Keratinocyte (primary cell): Measurements from ENCODE around the gene RNASE2. TPM values are rescaled to one million over a fixed set of nuclear protein-coding genes. Genes with fewer than 3 reads are reported as not detected.
"Not testable (repeated sequence)": the region's sequence is repeated elsewhere in the genome, so short reads cannot be mapped to it uniquely, and the experiment has no call there.

Experiments used
- DNase-seq: peaks from one replicate; pipeline ENCODE4 v3.0.0-alpha.2; 2011; ENCODE audit warnings: low read depth, missing footprints, low spot score
- FAIRE-seq: peaks from 2 replicates; lab custom pipeline; 2011; peaks lifted over from hg19 to GRCh38; lab: Jason Lieb, UNC
- H2AFZ ChIP-seq: 2 replicates; pipeline ENCODE4 v1.6.0; 2012; ENCODE audit warnings: low read length, control low read depth, inconsistent platforms; ENCODE audit not compliant: control insufficient read depth
- H3K27ac ChIP-seq: 2 replicates; pipeline ENCODE4 v1.5.1; 2011; ENCODE audit warnings: low read length; ENCODE audit not compliant: control insufficient read depth, insufficient read depth
- H3K27me3 ChIP-seq: 3 replicates; pipeline ENCODE4 v1.6.0; 2011; ENCODE audit warnings: low read length; ENCODE audit not compliant: control insufficient read depth, insufficient read depth; ENCODE audit errors: extremely low read depth
- H3K36me3 ChIP-seq, 2 experiments: 2 replicates in 1 of 2; 3 replicates in 1 of 2; pipeline ENCODE4 v1.5.1; 2011; ENCODE audit warnings: low read length in 2 of 2, mild to moderate bottlenecking in 1 of 2; ENCODE audit not compliant: control insufficient read depth in 2 of 2, insufficient read depth in 2 of 2; ENCODE audit errors: extremely low read depth in 1 of 2
- H3K4me1 ChIP-seq: 3 replicates; pipeline ENCODE4 v1.5.1; 2011; ENCODE audit warnings: low read length; ENCODE audit not compliant: control insufficient read depth, insufficient read depth; ENCODE audit errors: extremely low read depth
- H3K4me2 ChIP-seq: 3 replicates; pipeline ENCODE4 v1.6.0; 2011; ENCODE audit warnings: low read depth, low read length; ENCODE audit not compliant: control insufficient read depth, insufficient read depth; ENCODE audit errors: extremely low read depth
- H3K4me3 ChIP-seq, 3 experiments: fragments of 200-600 bp in 1 of 3; sonication (generic) in 1 of 3; 2 replicates in 2 of 3; 3 replicates in 1 of 3; pipeline ENCODE4 v1.5.1; 2011 to 2016; ENCODE audit warnings: low read length in 3 of 3, mild to moderate bottlenecking in 3 of 3, control low read depth in 2 of 3, inconsistent platforms in 1 of 3, low read depth in 1 of 3, mixed read lengths in 1 of 3, mixed run types in 1 of 3, moderate library complexity in 1 of 3; ENCODE audit not compliant: control insufficient read depth in 2 of 3, insufficient read depth in 2 of 3; ENCODE audit errors: extremely low read depth in 1 of 3
- H3K79me2 ChIP-seq: 2 replicates; pipeline ENCODE4 v1.6.0; 2012; ENCODE audit warnings: low read length; ENCODE audit not compliant: control insufficient read depth, insufficient read depth
- H3K9ac ChIP-seq: 3 replicates; pipeline ENCODE4 v1.6.0; 2011; ENCODE audit warnings: low read length; ENCODE audit not compliant: control insufficient read depth, insufficient read depth; ENCODE audit errors: extremely low read depth
- H3K9me1 ChIP-seq: 3 replicates; pipeline ENCODE4 v1.6.0; 2011; ENCODE audit warnings: low read length; ENCODE audit not compliant: control insufficient read depth, insufficient read depth; ENCODE audit errors: extremely low read depth
- H3K9me3 ChIP-seq: 2 replicates; pipeline ENCODE4 v1.5.1; 2012; ENCODE audit warnings: low read depth, low read length; ENCODE audit not compliant: control insufficient read depth
- H4K20me1 ChIP-seq: 3 replicates; pipeline ENCODE4 v1.6.0; 2011; ENCODE audit warnings: low read length; ENCODE audit not compliant: control insufficient read depth, insufficient read depth; ENCODE audit errors: extremely low read depth
- EZH2 ChIP-seq: IDR thresholded peaks from one replicate; pipeline ENCODE4 v1.6.1; 2012; ENCODE audit warnings: inconsistent platforms, mild to moderate bottlenecking, low read length, moderate library complexity
- dilution Hi-C: fragments of 300-500 bp; cut with MboI; formaldehyde crosslinking; loops from one replicate; pipeline ENCODE4 v1.7.0; 2020; ENCODE audit warnings: low sequenced_read_pairs; ENCODE audit not compliant: extremely low pct_ligation_motif_present
- polyA plus RNA-seq, 5 experiments: library from polyadenylated mRNA; depleted of rRNA in 3 of 5; stranded (reverse) in 3 of 5; stranded (forward) in 1 of 5; unstranded in 1 of 5; fragments of >200 nt; gene quantifications; 1 replicate in 1 of 5; 2 replicates in 3 of 5; 3 replicates in 1 of 5; pipeline versions ENCODE4 v1.2.1 to v1.2.3, GENCODE V29; 2011 to 2012; ENCODE audit warnings: missing spikeins in 2 of 5, low read depth in 1 of 5, low replicate concordance in 1 of 5
- TF ChIP-seq, protein P1 (sequence below), 3 experiments: IDR thresholded peaks in 1 of 3; conservative IDR thresholded peaks in 1 of 3; optimal IDR thresholded peaks in 1 of 3; 2 replicates in 2 of 3; 3 replicates in 1 of 3; pipeline versions ENCODE3 to v1.5.1; 2011; ENCODE audit warnings: low read length in 3 of 3, mild to moderate bottlenecking in 3 of 3, moderate library complexity in 2 of 3, control low read depth in 1 of 3, inconsistent platforms in 1 of 3; ENCODE audit not compliant: insufficient read depth in 2 of 3; ENCODE audit errors: extremely low read depth in 1 of 3

The RNASE2 gene
- polyA plus RNA-seq, 1 donor (not counting 4 experiments of a cell fraction or from before 2014, with no cell fraction given), result not detected

DNA sequence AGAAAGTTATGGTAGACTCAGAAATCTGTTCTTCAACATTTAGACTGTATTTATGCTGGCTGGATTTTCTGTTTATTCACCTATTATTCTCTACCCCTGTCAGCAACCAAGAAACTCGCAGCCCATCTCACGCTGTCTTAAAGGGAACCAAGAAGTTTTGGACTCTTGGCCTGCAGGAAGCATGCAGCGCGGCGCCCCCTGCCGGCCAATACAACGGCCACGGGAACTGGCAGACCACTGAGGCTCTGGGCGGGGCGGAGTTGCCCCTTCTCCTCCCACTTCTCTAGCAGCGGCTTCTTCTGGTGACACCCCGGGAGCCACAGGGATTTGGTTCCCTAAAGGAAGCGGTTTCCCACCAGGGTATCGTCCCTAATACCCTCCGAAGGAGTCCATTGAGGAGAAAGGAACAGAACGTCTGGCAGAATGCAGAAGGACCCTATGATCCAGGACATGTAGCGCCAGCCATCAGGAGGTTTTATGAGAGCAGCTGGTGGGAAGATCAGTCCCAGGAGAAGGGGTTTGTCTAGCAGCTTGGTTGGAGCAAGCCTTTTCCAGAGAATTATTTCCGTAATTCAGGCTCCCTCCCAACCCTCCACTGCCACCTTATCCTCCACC, 21.0 kb upstream of the RNASE2 start:
- H3K4me2 ChIP-seq, result no peak overlapping the region
- H3K4me3 ChIP-seq, result no peak overlapping the region
- dilution Hi-C loops, result no loop called here
- H3K27me3 ChIP-seq, result no peaks in the 10 kb centered on the region
- H3K9me3 ChIP-seq, result no peaks in the 10 kb centered on the region
- FAIRE-seq (no peak), DNase-seq (no peak)
- TF ChIP-seq, protein P1, sequence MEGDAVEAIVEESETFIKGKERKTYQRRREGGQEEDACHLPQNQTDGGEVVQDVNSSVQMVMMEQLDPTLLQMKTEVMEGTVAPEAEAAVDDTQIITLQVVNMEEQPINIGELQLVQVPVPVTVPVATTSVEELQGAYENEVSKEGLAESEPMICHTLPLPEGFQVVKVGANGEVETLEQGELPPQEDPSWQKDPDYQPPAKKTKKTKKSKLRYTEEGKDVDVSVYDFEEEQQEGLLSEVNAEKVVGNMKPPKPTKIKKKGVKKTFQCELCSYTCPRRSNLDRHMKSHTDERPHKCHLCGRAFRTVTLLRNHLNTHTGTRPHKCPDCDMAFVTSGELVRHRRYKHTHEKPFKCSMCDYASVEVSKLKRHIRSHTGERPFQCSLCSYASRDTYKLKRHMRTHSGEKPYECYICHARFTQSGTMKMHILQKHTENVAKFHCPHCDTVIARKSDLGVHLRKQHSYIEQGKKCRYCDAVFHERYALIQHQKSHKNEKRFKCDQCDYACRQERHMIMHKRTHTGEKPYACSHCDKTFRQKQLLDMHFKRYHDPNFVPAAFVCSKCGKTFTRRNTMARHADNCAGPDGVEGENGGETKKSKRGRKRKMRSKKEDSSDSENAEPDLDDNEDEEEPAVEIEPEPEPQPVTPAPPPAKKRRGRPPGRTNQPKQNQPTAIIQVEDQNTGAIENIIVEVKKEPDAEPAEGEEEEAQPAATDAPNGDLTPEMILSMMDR (optimal IDR thresholded peaks at IDR 0.05 in 1 of 3, IDR thresholded peaks at IDR 0.05 in 1 of 3, conservative IDR thresholded peaks at IDR 0.05 in 1 of 3; ENCODE audit: extremely low read depth in 1 of 3, insufficient read depth in 2 of 3, low read length in 3 of 3), result peak; percentile 43 to 63 (median 58)
- TF ChIP-seq EZH2, result no peak
- no peaks in the 10 kb centered on the region for H3K4me1 ChIP-seq
- H3K36me3 ChIP-seq, result no peaks in the 10 kb centered on the region
- no peaks in the 10 kb centered on the region for H4K20me1 ChIP-seq
- H3K79me2 ChIP-seq, result no peaks in the 10 kb centered on the region
- H3K9ac ChIP-seq, result no peak overlapping the region
- H3K27ac ChIP-seq, result no peak overlapping the region
- no peak overlapping the region for H2AFZ ChIP-seq
- no peaks in the 10 kb centered on the region for H3K9me1 ChIP-seq

- no peaks in the 10 kb centered on the region for H3K36me3 ChIP-seq
- no peaks in the 10 kb centered on the region for H3K9me1 ChIP-seq
- H2AFZ ChIP-seq, result no peak overlapping the region
- H3K4me1 ChIP-seq, result no peaks in the 10 kb centered on the region
- H3K27ac ChIP-seq, result no peak overlapping the region
- H3K4me2 ChIP-seq, result no peak overlapping the region
- FAIRE-seq (no peak), DNase-seq (no peak)
- dilution Hi-C loops, result no loop called here
- no peaks in the 10 kb centered on the region for H3K79me2 ChIP-seq
- no peak overlapping the region for H3K9ac ChIP-seq
- H4K20me1 ChIP-seq, result no peaks in the 10 kb centered on the region
- no peaks in the 10 kb centered on the region for H3K27me3 ChIP-seq
- no peak overlapping the region for H3K4me3 ChIP-seq
- no peaks in the 10 kb centered on the region for H3K9me3 ChIP-seq
- TF ChIP-seq, protein P1 (optimal IDR thresholded peaks at IDR 0.05 in 1 of 3, IDR thresholded peaks at IDR 0.05 in 1 of 3, conservative IDR thresholded peaks at IDR 0.05 in 1 of 3; ENCODE audit: extremely low read depth in 1 of 3, insufficient read depth in 2 of 3, low read length in 3 of 3), result no peak
- TF ChIP-seq EZH2, result no peak
These were observed 19.8 kb upstream of the RNASE2 start for GRCh38 chr14:20935303-20935984.

DNA sequence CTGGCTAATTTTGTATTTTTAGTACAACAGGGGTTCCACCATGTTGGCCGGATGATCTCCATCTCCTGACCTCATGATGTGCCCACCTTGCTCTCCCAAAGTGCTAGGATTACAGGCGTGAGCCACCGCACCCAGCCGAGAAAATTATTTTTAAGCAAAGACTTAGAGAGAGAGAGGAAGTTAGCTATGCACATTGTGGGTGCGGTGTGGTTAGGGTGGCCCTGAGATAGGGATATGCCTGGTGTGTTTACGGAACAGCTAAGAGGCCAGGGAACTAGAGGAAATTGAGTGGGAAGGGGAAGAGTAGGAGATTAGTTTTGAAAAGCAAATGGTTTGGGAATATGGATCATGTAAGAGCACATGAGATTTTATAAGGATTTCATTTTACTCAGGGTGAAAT, 10.1 kb upstream of the RNASE2 start:
- H3K9ac ChIP-seq, result not testable (repeated sequence)

DNA sequence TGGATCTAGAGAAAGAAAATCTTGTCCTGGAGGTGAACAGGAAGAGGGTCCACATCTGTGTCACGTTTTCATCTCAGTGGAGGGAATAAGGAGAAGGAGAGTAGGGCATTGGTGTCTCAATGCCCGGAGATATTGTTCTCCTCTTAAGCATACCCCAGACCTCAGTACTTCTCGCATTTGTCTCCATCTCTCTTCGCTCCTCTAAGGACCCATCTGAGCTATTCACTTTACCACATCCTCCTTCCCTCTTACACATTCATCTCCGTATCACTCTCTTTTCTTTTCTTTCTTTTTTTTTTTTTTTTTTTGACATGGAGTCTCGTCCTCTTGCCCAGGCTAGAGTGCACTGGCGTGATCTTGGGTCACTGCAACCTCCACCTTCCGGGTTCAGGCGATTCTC, 8.6 kb upstream of the RNASE2 start:
- H3K27me3 ChIP-seq, DNase-seq, H3K4me3 ChIP-seq, H4K20me1 ChIP-seq, dilution Hi-C loops, H3K36me3 ChIP-seq, H3K4me2 ChIP-seq, H2AFZ ChIP-seq, FAIRE-seq, H3K27ac ChIP-seq, H3K79me2 ChIP-seq, H3K4me1 ChIP-seq, H3K9me1 ChIP-seq, H3K9me3 ChIP-seq, H3K9ac ChIP-seq: not testable (repeated sequence)

More for the DNA sequence above, 10.1 kb upstream of the RNASE2 start:
- H3K4me3 ChIP-seq, H3K9me1 ChIP-seq, H3K27me3 ChIP-seq, H3K27ac ChIP-seq, dilution Hi-C loops, H3K4me2 ChIP-seq, H2AFZ ChIP-seq, H3K4me1 ChIP-seq, H4K20me1 ChIP-seq, H3K36me3 ChIP-seq, H3K9me3 ChIP-seq, FAIRE-seq, H3K79me2 ChIP-seq, DNase-seq: not testable (repeated sequence)
